ENCODE measurements around the gene USP32.

USP32 gene

DNA sequence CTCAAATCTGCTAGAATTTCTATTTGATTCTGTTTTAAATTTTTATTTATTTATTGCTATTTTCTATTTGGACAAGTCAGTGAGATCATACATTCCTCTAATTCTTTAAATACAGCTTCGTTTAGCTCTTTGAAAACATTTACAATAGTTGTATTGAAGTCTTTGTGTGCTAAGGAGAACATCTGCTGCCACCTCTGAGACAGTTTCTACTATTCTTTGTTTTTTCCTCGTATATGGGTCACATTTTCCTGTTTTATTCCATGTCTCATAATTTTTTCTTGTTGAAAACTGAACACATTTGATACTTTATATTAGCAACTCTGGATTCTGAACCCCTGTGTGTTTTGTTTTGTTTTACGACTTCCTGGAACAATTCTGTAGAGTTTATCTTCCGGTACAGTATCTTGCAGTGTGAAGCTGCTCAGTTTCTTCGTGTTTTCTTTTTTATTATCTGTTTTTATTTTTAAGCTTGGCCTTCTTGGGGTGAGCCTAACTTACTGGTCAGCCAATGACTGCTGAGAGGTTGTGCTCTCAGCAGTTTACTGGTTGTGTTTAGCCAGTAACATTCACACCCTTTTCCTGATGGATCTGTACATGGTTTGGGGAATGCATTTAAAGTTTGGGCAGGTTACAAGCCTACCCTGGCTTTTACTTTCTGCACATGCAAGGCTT lies 143.2 kb downstream of the USP32 start:
- WGBS = 61% methylated on average over 3 of the region's 5 CpGs
- peak overlapping the region; percentile 84 for H3K27ac ChIP-seq (ENCODE audit: low read length, poor library complexity, severe bottlenecking)
- H3K79me1 ChIP-seq (replicated peaks; ENCODE audit: low read length, poor library complexity, severe bottlenecking) = no peaks in the 10 kb centered on the region
- H3K14ac ChIP-seq (ENCODE audit: low read length in 2 of 2) = no peak overlapping the region
- no peak overlapping the region for H2BK12ac ChIP-seq (ENCODE audit: low read length in 2 of 2)
- no peak overlapping the region for H3K4ac ChIP-seq (ENCODE audit: low read depth in 1 of 2, low read length in 2 of 2)
- H2AK5ac ChIP-seq (ENCODE audit: low read length, severe bottlenecking) = no peak overlapping the region
- H3K4me1 ChIP-seq (ENCODE audit: control insufficient read depth, insufficient read depth, low read depth, low read length) = no peaks in the 10 kb centered on the region
- peak overlapping the region; percentile 46 for H2BK5ac ChIP-seq (ENCODE audit: low read depth, low read length, poor library complexity, severe bottlenecking)
- peaks cover 7% of the 10 kb centered on the region for H3K9me3 ChIP-seq (ENCODE audit: control insufficient read depth, low read length)
- no peak overlapping the region for H2AFZ ChIP-seq (ENCODE audit: low read depth, low read length)
- peaks cover 0 to 57% of the 10 kb centered on the region in 2 experiments for H3K36me3 ChIP-seq (ENCODE audit: control insufficient read depth in 1 of 2, insufficient read depth in 2 of 2, low read depth in 1 of 2, low read length in 2 of 2)
- H3K4me3 ChIP-seq (ENCODE audit: insufficient read depth in 1 of 2, low read depth in 1 of 2, low read length in 2 of 2) = no peak overlapping the region
- H4K91ac ChIP-seq (ENCODE audit: low read length) = no peak overlapping the region
- H4K8ac ChIP-seq (ENCODE audit: low read length) = no peak overlapping the region
- no peak overlapping the region for H3K4me2 ChIP-seq (ENCODE audit: low read length, poor library complexity, severe bottlenecking)
- H3K23ac ChIP-seq (ENCODE audit: low read length in 2 of 2) = no peak overlapping the region
- peak; percentile 7 for DNase-seq
- no peak overlapping the region for H2BK15ac ChIP-seq (ENCODE audit: low read depth, poor library complexity, severe bottlenecking)
- no peaks in the 10 kb centered on the region for H3K27me3 ChIP-seq (ENCODE audit: control insufficient read depth in 1 of 2, insufficient read depth in 1 of 2, low read length in 2 of 2)
- H2BK120ac ChIP-seq (ENCODE audit: low read depth, low read length) = no peak overlapping the region
- no peak overlapping the region for H3K9ac ChIP-seq (ENCODE audit: low read length)
- no peak overlapping the region for H3K18ac ChIP-seq (ENCODE audit: low read depth in 1 of 2, low read length in 2 of 2)

DNA sequence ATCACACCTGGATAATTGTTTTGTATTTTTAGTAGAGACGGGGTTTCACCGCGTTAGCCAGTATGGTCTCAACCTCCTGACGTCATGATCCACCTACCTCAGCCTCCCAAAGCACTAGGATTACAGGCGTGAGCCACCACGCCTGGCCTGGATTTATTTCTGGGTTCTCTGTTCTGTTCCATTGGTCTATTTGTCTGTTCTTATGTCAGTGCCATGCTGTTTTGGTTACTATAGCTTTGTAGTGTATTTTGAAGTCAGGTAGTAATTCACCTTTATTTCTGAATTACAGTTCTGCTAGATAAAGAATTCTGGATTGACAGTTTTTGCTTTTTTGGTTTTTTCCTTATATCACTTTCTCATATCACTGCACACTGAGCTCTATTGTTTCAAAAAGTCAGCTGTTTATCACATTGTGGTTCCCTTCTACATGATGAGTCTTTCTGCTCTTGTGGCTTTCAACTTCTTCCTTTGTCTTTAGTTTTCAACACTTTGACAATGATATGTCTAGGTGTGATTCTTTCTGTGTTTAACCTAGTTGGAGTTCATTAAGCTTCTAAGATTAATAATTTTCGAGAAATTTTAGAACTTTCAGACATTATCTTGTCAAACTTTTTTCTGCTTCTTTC lies 144.0 kb downstream of the USP32 start:
- Histone ChIP-seq H2BK120ac (ENCODE audit: low read depth, low read length) (no peak overlapping the region), H3K14ac (ENCODE audit: low read length in 2 of 2) (no peak overlapping the region), H2AFZ (ENCODE audit: low read depth, low read length) (no peak overlapping the region), H2BK5ac (ENCODE audit: low read depth, low read length, poor library complexity, severe bottlenecking) (no peak overlapping the region), H3K23ac (ENCODE audit: low read length in 2 of 2) (no peak overlapping the region), H3K4ac (ENCODE audit: low read depth in 1 of 2, low read length in 2 of 2) (no peak overlapping the region), H3K4me1 (ENCODE audit: control insufficient read depth, insufficient read depth, low read depth, low read length) (no peaks in the 10 kb centered on the region), H3K36me3 (ENCODE audit: control insufficient read depth in 1 of 2, insufficient read depth in 2 of 2, low read depth in 1 of 2, low read length in 2 of 2) (peaks cover 0 to 52% of the 10 kb centered on the region in 2 experiments), H2AK5ac (ENCODE audit: low read length, severe bottlenecking) (no peak overlapping the region), H2BK12ac (ENCODE audit: low read length in 2 of 2) (no peak overlapping the region), H4K8ac (ENCODE audit: low read length) (no peak overlapping the region), H3K27me3 (ENCODE audit: control insufficient read depth in 1 of 2, insufficient read depth in 1 of 2, low read length in 2 of 2) (no peaks in the 10 kb centered on the region), H2BK15ac (ENCODE audit: low read depth, poor library complexity, severe bottlenecking) (no peak overlapping the region), H3K4me2 (ENCODE audit: low read length, poor library complexity, severe bottlenecking) (no peak overlapping the region), H3K18ac (ENCODE audit: low read depth in 1 of 2, low read length in 2 of 2) (no peak overlapping the region), H4K91ac (ENCODE audit: low read length) (no peak overlapping the region), H3K9ac (ENCODE audit: low read length) (no peak overlapping the region), H3K9me3 (ENCODE audit: control insufficient read depth, low read length) (peaks cover 7% of the 10 kb centered on the region), H3K4me3 (ENCODE audit: insufficient read depth in 1 of 2, low read depth in 1 of 2, low read length in 2 of 2) (no peak overlapping the region), H3K79me1 (replicated peaks; ENCODE audit: low read length, poor library complexity, severe bottlenecking) (no peaks in the 10 kb centered on the region), H3K27ac (ENCODE audit: low read length, poor library complexity, severe bottlenecking) (peak overlapping the region; percentile 41)
- 100% methylated on average over 4 of the region's 7 CpGs for WGBS
- DNase-seq = no peak

DNA sequence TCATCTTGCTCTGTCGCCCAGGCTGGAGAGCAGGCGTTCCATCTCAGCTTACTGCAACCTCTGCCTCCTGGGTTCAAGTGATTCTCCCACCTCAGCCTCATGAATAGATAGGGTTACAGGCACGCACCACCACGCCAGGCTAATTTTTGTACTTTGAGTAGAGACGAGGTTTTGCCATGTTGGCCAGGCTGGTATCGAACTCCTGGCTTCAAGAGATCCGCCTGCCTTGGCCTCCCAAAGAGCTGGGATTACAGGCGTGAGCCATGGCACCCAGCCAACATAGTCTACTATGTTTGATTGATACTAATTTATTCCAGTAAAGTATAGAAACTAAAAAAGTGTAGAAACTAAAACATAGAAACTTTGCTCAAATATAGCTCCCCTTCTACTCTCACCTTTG lies 147.3 kb downstream of the USP32 start:
- Histone ChIP-seq H2BK15ac (ENCODE audit: low read depth, poor library complexity, severe bottlenecking) (no peak overlapping the region), H4K91ac (ENCODE audit: low read length) (no peak overlapping the region), H3K4me2 (ENCODE audit: low read length, poor library complexity, severe bottlenecking) (no peak overlapping the region), H3K9ac (ENCODE audit: low read length) (no peak overlapping the region), H2AK5ac (ENCODE audit: low read length, severe bottlenecking) (no peak overlapping the region), H4K8ac (ENCODE audit: low read length) (no peak overlapping the region), H3K4me3 (ENCODE audit: insufficient read depth in 1 of 2, low read depth in 1 of 2, low read length in 2 of 2) (no peak overlapping the region), H3K79me1 (replicated peaks; ENCODE audit: low read length, poor library complexity, severe bottlenecking) (no peaks in the 10 kb centered on the region), H2BK12ac (ENCODE audit: low read length in 2 of 2) (no peak overlapping the region), H2BK120ac (ENCODE audit: low read depth, low read length) (no peak overlapping the region), H3K27me3 (ENCODE audit: control insufficient read depth in 1 of 2, insufficient read depth in 1 of 2, low read length in 2 of 2) (no peaks in the 10 kb centered on the region), H3K18ac (ENCODE audit: low read depth in 1 of 2, low read length in 2 of 2) (no peak overlapping the region), H3K4me1 (ENCODE audit: control insufficient read depth, insufficient read depth, low read depth, low read length) (no peaks in the 10 kb centered on the region), H3K36me3 (ENCODE audit: control insufficient read depth in 1 of 2, insufficient read depth in 2 of 2, low read depth in 1 of 2, low read length in 2 of 2) (peaks cover 0 to 29% of the 10 kb centered on the region in 2 experiments), H3K23ac (ENCODE audit: low read length in 2 of 2) (no peak overlapping the region), H3K14ac (ENCODE audit: low read length in 2 of 2) (no peak overlapping the region), H3K27ac (ENCODE audit: low read length, poor library complexity, severe bottlenecking) (no peak overlapping the region), H2BK5ac (ENCODE audit: low read depth, low read length, poor library complexity, severe bottlenecking) (no peak overlapping the region), H3K4ac (ENCODE audit: low read depth in 1 of 2, low read length in 2 of 2) (no peak overlapping the region), H3K9me3 (ENCODE audit: control insufficient read depth, low read length) (peaks cover 7% of the 10 kb centered on the region), H2AFZ (ENCODE audit: low read depth, low read length) (no peak overlapping the region)
- 96% methylated on average over 7 of the region's 8 CpGs for WGBS
- no peak for DNase-seq

DNA sequence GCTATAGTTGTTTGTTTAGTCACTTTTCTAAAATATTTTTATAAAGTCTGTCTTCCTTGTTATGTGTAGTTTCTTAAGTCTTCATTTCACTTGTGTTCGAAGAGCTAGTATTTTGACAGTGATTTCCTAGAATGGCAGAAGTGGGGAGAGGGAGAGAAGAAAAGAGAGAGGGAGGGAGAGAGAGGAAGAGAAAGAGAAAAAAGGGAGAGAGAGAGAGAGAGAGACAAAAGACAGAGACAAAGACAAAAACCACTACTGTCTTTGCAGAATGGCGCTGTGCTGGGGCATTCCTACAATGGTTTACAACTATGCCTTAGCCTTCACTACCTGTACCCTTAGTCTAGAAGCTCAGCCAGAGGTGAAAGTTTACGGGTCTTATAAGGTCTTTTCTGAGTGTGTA lies 151.6 kb downstream of the USP32 start:
- H3K79me1 ChIP-seq (replicated peaks; ENCODE audit: low read length, poor library complexity, severe bottlenecking) = no peaks in the 10 kb centered on the region
- 100% methylated on average over 1 of the region's 3 CpGs for WGBS
- H4K8ac ChIP-seq (ENCODE audit: low read length) = no peak overlapping the region
- no peaks in the 10 kb centered on the region for H3K4me1 ChIP-seq (ENCODE audit: control insufficient read depth, insufficient read depth, low read depth, low read length)
- no peak overlapping the region for H3K4ac ChIP-seq (ENCODE audit: low read depth in 1 of 2, low read length in 2 of 2)
- no peak overlapping the region for H3K27ac ChIP-seq (ENCODE audit: low read length, poor library complexity, severe bottlenecking)
- H2BK120ac ChIP-seq (ENCODE audit: low read depth, low read length) = no peak overlapping the region
- H3K14ac ChIP-seq (ENCODE audit: low read length in 2 of 2) = no peak overlapping the region
- no peak overlapping the region for H3K23ac ChIP-seq (ENCODE audit: low read length in 2 of 2)
- H2AK5ac ChIP-seq (ENCODE audit: low read length, severe bottlenecking) = no peak overlapping the region
- no peak overlapping the region for H3K4me2 ChIP-seq (ENCODE audit: low read length, poor library complexity, severe bottlenecking)
- no peak overlapping the region for H3K9ac ChIP-seq (ENCODE audit: low read length)
- H3K36me3 ChIP-seq (ENCODE audit: control insufficient read depth in 1 of 2, insufficient read depth in 2 of 2, low read depth in 1 of 2, low read length in 2 of 2) = peaks cover 0 to 21% of the 10 kb centered on the region in 2 experiments
- no peak overlapping the region for H4K91ac ChIP-seq (ENCODE audit: low read length)
- no peaks in the 10 kb centered on the region for H3K9me3 ChIP-seq (ENCODE audit: control insufficient read depth, low read length)
- no peak overlapping the region for H2AFZ ChIP-seq (ENCODE audit: low read depth, low read length)
- no peak for DNase-seq
- no peak overlapping the region for H2BK5ac ChIP-seq (ENCODE audit: low read depth, low read length, poor library complexity, severe bottlenecking)
- no peaks in the 10 kb centered on the region for H3K27me3 ChIP-seq (ENCODE audit: control insufficient read depth in 1 of 2, insufficient read depth in 1 of 2, low read length in 2 of 2)
- no peak overlapping the region for H3K18ac ChIP-seq (ENCODE audit: low read depth in 1 of 2, low read length in 2 of 2)
- no peak overlapping the region for H2BK15ac ChIP-seq (ENCODE audit: low read depth, poor library complexity, severe bottlenecking)
- no peak overlapping the region for H3K4me3 ChIP-seq (ENCODE audit: insufficient read depth in 1 of 2, low read depth in 1 of 2, low read length in 2 of 2)
- no peak overlapping the region for H2BK12ac ChIP-seq (ENCODE audit: low read length in 2 of 2)

Measured in mesenchymal stem cell (in vitro differentiated cells and primary cell).